Measurements from ENCODE around the gene PLK3. TPM values are rescaled to one million over a fixed set of nuclear protein-coding genes. Genes with fewer than 3 reads are reported as not detected.

PLK3 gene
- total RNA-seq, 4 donors from 2014 or later: 1.8 to 36.6 (median 21.1) TPM

- intact Hi-C loops (cut with DNase I; ENCODE audit: low total_unique reads): no loop called here
- no peak for DNase-seq
- H3K9me3 ChIP-seq: no peaks in the 10 kb centered on the region
- H3K4me1 ChIP-seq: no peaks in the 10 kb centered on the region
- no peak overlapping the region for H3K4me3 ChIP-seq
- TF ChIP-seq POLR2A (IDR thresholded peaks at IDR 0.05) (no peak), CTCF (IDR thresholded peaks at IDR 0.05) (no peak)
- H3K27me3 ChIP-seq: no peaks in the 10 kb centered on the region
- no peak overlapping the region for H3K27ac ChIP-seq
- no peaks in the 10 kb centered on the region for H3K36me3 ChIP-seq
Measured at GRCh38 chr1:44828003-44828651, 27.9 kb downstream of the PLK3 start.

DNA sequence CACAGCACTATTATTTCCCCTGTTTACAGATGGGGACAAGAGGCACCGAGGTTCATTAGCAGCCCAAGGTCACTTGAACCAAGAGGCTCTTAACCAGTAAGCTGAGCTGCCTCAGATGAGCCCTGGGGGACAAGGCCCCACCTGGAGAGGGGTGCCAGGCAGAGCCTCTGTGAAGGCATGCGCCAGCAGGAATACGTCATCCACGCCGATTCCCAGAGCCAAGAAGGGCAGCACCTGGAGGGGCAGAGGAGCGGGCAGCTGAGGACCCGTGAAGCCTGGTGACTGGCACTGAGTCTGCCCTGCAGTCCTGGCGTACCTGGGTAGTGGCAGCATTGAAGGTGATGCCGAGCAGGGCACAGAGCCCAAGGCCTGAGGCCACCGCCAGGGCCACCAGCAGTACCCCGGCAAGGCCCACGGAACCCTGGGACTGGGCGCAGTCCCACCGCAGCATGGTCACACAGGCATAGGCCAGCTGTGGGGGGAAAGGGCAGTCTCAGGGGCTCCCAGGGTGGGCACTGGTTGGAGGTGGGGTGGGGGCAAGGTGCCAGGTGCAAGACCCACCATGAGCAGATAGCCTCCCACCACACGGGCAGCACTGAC is 28.8 kb downstream of the PLK3 start:
- intact Hi-C loops (cut with DNase I; ENCODE audit: low total_unique reads): no loop called here
- H3K4me3 ChIP-seq: no peak overlapping the region
- no peak for TF ChIP-seq CTCF (IDR thresholded peaks at IDR 0.05)
- TF ChIP-seq POLR2A (IDR thresholded peaks at IDR 0.05): no peak
- no peaks in the 10 kb centered on the region for H3K4me1 ChIP-seq
- H3K27me3 ChIP-seq: no peaks in the 10 kb centered on the region
- DNase-seq: no peak
- H3K36me3 ChIP-seq: no peaks in the 10 kb centered on the region
- H3K9me3 ChIP-seq: no peaks in the 10 kb centered on the region
- H3K27ac ChIP-seq: no peak overlapping the region

DNA sequence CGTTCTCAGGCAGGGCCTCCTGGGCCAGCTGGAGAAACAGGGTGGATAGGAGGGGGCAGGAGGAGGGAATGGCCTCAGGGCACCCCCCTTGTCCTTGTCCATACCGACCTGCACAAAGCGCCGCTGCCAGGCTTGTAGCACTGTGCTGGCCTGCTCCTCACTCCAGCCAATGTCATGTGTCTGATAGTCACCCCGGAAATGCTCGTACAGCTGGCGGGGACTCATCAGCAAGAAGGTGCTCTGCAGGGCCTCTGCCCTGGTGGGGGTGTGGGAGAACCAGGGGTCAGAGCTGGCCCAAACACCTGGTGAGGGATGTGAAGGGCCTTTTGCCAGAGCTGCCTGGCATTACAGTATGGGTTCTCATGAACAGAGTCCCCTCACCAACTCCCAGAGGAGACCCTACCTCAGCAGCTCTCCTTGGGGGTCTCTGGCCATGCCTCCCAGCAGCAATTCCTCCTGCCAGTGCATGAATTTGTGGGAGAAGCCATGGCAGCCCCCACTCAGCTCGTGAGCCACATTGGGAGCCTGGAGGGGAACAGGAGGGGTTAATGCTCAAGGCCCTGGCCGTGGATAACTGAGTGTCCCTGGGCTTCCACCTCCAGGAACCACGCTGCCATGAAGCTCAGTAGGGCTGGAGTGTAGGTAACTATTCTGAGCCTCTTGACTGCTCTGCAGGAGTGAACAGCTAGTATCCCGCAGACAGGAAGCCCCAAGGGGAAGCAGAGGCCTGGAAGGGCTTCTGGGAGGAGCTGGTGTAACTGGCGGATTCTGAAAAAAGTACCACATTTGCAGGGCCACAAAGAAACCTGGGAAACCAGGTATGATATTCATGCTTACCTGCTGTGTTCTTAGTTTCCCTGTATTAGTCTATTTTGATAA is 29.6 kb downstream of the PLK3 start:
- H3K4me1 ChIP-seq: no peaks in the 10 kb centered on the region
- H3K27me3 ChIP-seq: no peaks in the 10 kb centered on the region
- intact Hi-C loops (cut with DNase I; ENCODE audit: low total_unique reads): loop anchor here (10.0 kb wide), 1 partner anchor 45 kb away; the partner anchor contains the start of gene BEST4
- H3K9me3 ChIP-seq: no peaks in the 10 kb centered on the region
- TF ChIP-seq CTCF (IDR thresholded peaks at IDR 0.05): no peak
- no peak for TF ChIP-seq POLR2A (IDR thresholded peaks at IDR 0.05)
- H3K36me3 ChIP-seq: no peaks in the 10 kb centered on the region
- no peak overlapping the region for H3K4me3 ChIP-seq
- no peak for DNase-seq
- no peak overlapping the region for H3K27ac ChIP-seq

- Histone ChIP-seq H3K27me3 (no peaks in the 10 kb centered on the region), H3K9me3 (no peaks in the 10 kb centered on the region), H3K4me1 (no peaks in the 10 kb centered on the region), H3K27ac (no peak overlapping the region), H3K36me3 (no peaks in the 10 kb centered on the region), H3K4me3 (no peak overlapping the region)
- TF ChIP-seq CTCF (IDR thresholded peaks at IDR 0.05): no peak
- no peak for TF ChIP-seq POLR2A (IDR thresholded peaks at IDR 0.05)
- DNase-seq: no peak
- intact Hi-C loops (cut with DNase I; ENCODE audit: low total_unique reads): loop anchor here (10.0 kb wide), 1 partner anchor 46 kb away; the partner anchor contains the start of gene BEST4
Measured at GRCh38 chr1:44830900-44831304, 30.7 kb downstream of the PLK3 start.

Measured in uterus (tissue), 4 donors.